GM13977 (cell line): Measurements from ENCODE around the gene DCTD.

ENCODE experiments used
- DNase-seq: peaks from one replicate; pipeline ENCODE4 v3.0.0; 2012; ENCODE audit warnings: low spot score
- in situ Hi-C: fragments of 300-500 bp; cut with MboI; formaldehyde crosslinking; loops from one replicate; pipeline ENCODE4 v1.12.0; 2022; ENCODE audit warnings: low sequenced_read_pairs, low pct_unique_long_range_greater_than_20kb, mixed read lengths, inconsistent platforms; ENCODE audit not compliant: unreplicated experiment
- TF ChIP-seq, protein P1 (sequence below): IDR thresholded peaks from 2 replicates; pipeline ENCODE4 v1.5.1; 2012; ENCODE audit warnings: mild to moderate bottlenecking, control low read depth; ENCODE audit not compliant: insufficient read depth; ENCODE audit errors: extremely low read depth, missing control alignments

DCTD gene

GRCh38 chr4:182854466-182854865 lies 62.7 kb downstream of the DCTD start:
- TF ChIP-seq, protein P1, sequence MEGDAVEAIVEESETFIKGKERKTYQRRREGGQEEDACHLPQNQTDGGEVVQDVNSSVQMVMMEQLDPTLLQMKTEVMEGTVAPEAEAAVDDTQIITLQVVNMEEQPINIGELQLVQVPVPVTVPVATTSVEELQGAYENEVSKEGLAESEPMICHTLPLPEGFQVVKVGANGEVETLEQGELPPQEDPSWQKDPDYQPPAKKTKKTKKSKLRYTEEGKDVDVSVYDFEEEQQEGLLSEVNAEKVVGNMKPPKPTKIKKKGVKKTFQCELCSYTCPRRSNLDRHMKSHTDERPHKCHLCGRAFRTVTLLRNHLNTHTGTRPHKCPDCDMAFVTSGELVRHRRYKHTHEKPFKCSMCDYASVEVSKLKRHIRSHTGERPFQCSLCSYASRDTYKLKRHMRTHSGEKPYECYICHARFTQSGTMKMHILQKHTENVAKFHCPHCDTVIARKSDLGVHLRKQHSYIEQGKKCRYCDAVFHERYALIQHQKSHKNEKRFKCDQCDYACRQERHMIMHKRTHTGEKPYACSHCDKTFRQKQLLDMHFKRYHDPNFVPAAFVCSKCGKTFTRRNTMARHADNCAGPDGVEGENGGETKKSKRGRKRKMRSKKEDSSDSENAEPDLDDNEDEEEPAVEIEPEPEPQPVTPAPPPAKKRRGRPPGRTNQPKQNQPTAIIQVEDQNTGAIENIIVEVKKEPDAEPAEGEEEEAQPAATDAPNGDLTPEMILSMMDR = no peak
- no peak for DNase-seq
- in situ Hi-C loops = no loop called here

DNA sequence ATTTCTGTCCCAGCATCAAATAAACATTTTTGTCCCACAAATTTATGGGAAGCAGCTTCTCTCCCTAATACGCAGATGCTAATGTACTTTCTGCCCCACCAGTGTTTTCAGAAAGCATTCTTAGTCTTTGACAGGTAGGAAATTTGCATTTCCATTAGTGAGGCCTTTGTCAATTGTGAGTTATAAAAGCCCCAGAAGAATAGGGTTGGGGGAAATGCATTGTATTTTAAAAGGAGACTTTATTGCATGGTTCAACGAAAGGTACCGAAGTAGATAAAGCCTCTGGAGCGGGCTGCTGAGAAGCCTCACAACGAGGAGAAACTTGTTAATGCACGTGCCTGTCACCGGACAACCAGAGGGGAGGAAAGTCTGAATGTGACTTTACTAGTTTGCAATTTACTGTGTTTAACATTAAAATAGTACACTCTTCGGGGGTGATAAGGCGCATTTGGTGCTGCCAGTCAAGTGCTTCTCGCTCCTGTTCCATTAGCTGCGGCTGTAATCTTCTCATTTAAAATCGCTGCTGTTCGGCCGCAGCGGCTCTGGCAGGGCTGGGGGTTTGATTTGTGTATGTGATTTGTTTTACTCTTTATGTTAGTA lies 63.4 kb downstream of the DCTD start:
- in situ Hi-C loops = no loop called here
- DNase-seq = no peak
- TF ChIP-seq, protein P1 = no peak

DNA sequence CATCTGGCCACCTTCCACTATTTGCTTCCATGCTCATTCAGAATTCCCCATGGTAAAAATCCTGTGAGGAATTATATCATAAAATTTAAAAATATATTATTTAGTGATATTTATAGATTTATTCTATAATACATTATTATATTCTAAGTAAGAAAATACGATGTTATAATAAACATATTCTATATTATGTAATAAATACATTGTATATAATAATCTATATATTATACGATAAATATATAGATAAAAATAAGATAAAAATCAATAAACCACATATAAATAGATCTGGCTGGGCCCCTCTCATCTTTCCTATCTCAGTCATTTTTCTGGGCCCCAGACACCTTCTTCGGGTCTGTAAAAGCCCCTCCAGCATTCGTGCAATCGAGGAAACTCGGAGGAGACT lies 68.5 kb downstream of the DCTD start:
- DNase-seq = no peak
- TF ChIP-seq, protein P1 = no peak
- in situ Hi-C loops = no loop called here

DNA sequence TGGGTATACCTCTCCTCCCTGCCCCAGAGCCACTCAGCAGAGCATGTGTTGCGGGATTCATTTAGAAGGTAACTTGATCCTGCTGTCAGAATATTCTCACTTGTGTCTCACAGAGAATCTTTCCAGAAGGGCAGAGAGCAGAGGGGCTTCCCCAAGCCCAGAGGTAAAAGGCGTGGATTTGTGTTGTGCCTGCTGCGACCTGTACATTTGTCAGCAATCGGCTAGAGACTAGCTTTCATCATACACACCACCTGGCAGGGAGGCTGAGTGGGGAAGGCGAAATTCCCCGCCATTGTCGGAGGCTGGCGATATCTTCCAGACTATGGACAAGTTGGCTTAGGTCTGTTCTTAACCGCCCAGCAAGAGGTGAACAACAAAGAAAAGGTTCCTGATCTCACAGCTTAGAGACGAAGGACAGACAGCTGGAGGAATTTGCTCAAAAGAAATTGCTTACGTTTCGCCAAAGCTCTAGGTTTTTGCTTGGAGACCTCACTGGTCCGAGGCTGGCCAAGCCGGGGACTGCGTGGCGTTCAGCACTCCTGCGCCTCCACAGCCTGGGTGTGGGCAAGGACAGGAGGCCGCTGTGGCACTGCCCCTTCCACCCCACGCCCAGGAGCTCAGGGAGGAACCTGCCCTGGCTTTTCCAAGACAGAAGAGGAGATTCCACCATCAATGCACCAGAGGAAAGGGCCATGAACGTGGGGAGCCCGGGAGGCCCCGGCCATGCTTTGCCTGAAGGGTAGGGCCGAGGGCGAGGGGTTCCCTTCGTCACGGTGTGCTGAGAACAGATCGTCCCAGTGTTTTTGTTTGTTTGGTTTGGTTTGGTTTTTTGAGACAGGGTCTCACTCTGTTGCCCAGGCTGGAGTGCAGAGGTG lies 69.4 kb downstream of the DCTD start:
- in situ Hi-C loops = no loop called here
- DNase-seq = no peak
- TF ChIP-seq, protein P1 = no peak

DNA sequence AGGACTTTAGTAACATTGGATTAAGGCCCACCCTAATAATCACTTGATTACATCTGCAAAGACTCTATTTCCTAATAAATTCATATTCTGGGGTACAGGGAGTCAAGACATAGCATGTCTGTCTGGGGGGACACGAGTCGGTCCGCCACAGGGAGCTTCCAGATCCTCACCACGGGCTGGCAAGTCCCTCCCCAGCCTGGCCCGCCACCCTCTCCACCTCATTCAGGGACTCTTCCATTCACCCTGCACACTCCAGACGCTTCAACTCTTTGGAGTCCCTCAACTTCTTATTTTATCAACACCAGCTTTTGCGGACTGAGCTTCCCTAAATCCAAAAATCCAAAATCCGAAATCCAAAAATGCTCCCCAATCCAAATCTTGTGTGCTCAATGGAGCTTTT lies 71.2 kb downstream of the DCTD start:
- in situ Hi-C loops = no loop called here
- TF ChIP-seq, protein P1 = no peak
- DNase-seq = no peak

DNA sequence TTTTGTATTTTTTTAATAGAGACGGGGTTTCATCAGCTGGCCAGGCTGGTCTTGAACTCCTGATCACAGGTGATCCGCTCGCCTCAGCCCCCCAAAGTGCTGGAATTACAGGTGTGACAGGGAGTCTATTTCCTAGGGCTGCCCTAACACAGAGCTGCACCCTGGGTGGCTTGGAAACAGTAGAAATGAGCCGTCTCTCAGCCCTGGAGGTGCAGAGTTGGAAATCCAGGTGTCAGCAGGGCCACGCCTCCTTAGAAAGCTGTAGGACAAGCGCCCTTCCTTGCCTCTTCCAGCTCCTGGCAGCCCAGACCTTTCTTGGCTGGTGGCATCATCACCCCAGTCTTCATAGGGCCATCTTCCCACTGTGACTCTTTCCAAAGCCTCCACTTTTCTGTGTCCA lies 71.6 kb downstream of the DCTD start:
- TF ChIP-seq, protein P1 = no peak
- in situ Hi-C loops = no loop called here

More for the DNA sequence above, 71.6 kb downstream of the DCTD start:
- no peak for DNase-seq
